Immature natural killer cell (primary cell): ENCODE data around the gene RAPGEF5. TPM values are rescaled to one million over a fixed set of nuclear protein-coding genes. Genes with fewer than 3 reads are reported as not detected.

Experiments used
- DNase-seq, 3 donors: peaks; one replicate each; pipeline ENCODE4 v3.0.0; 2022; ENCODE audit warnings: mixed read lengths in 1 of 3
- H3K27ac Mint-ChIP-seq, 6 donors: one replicate each; pipeline ENCODE4 v1.8.0; 2020; ENCODE audit warnings: mixed read lengths in 6 of 6, mild to moderate bottlenecking in 5 of 6, inconsistent platforms in 4 of 6, moderate library complexity in 3 of 6
- H3K27me3 Mint-ChIP-seq, 3 donors: one replicate each; pipeline ENCODE4 v1.8.0; 2020 to 2021; ENCODE audit warnings: low read depth in 3 of 3, mild to moderate bottlenecking in 3 of 3, mixed read lengths in 3 of 3, moderate library complexity in 3 of 3, inconsistent platforms in 1 of 3
- H3K36me3 Mint-ChIP-seq, 3 donors: one replicate each; pipeline ENCODE4 v1.8.0; 2020; ENCODE audit warnings: mixed read lengths in 3 of 3, inconsistent platforms in 2 of 3, mild to moderate bottlenecking in 2 of 3
- H3K4me1 Mint-ChIP-seq, 2 donors: one replicate each; pipeline ENCODE4 v1.8.0; 2020; ENCODE audit warnings: inconsistent platforms in 2 of 2, mild to moderate bottlenecking in 2 of 2, mixed read lengths in 2 of 2, moderate library complexity in 1 of 2
- H3K4me3 Mint-ChIP-seq, 5 donors: one replicate each; pipeline ENCODE4 v1.8.0; 2020; ENCODE audit warnings: mild to moderate bottlenecking in 5 of 5, mixed read lengths in 5 of 5, inconsistent platforms in 3 of 5, moderate library complexity in 3 of 5
- H3K9me3 Mint-ChIP-seq, 6 donors: one replicate each; pipeline ENCODE4 v1.8.0; 2020; ENCODE audit warnings: mild to moderate bottlenecking in 6 of 6, mixed read lengths in 6 of 6, inconsistent platforms in 4 of 6, moderate library complexity in 3 of 6
- polyA plus RNA-seq, 3 donors: library from polyadenylated mRNA; unstranded; fragments of 300-500 nt; fragmentation: Illumina TruSeq; gene quantifications; one replicate each; pipeline ENCODE4 v1.2.3, GENCODE V29; 2021

RAPGEF5 gene
- polyA plus RNA-seq: under 1 TPM in 1 of 3 donors, not detected in 2; 0.11 TPM

GRCh38 chr7:22356701-22357310, at the start of gene RAPGEF5:
Gene RAPGEF5 (minus strand): TSS chr7:22357154. CDS start chr7:22357060, 94 bp downstream.
- no peak within 1 kb of the TSS for H3K27ac Mint-ChIP-seq
- H3K4me1 Mint-ChIP-seq: peaks cover 6 to 11% of the 10 kb centered on the region in 2 donors
- peaks cover 2 to 26% (median 4%) of the 10 kb centered on the region in 3 donors for H3K27me3 Mint-ChIP-seq
- DNase-seq: no peak
- H3K4me3 Mint-ChIP-seq: peak within 1 kb of the TSS; percentile 52 to 82 (median 65)
- peaks cover 4% of the 10 kb centered on the region in 3 donors for H3K36me3 Mint-ChIP-seq
- H3K9me3 Mint-ChIP-seq: peaks cover 0 to 7% (median 2%) of the 10 kb centered on the region in 6 donors

- H3K4me3 Mint-ChIP-seq: no peak overlapping the region
- peaks cover 25% of the 10 kb centered on the region in 2 donors for H3K4me1 Mint-ChIP-seq
- no peaks in the 10 kb centered on the region for H3K36me3 Mint-ChIP-seq
- no peak overlapping the region for H3K27ac Mint-ChIP-seq
- no peak for DNase-seq
- peaks cover 0 to 4% (median 1%) of the 10 kb centered on the region in 3 donors for H3K27me3 Mint-ChIP-seq
- H3K9me3 Mint-ChIP-seq: peaks cover 0 to 3% (median 0%) of the 10 kb centered on the region in 6 donors
These were observed 49.8 kb upstream of the RAPGEF5 start for GRCh38 chr7:22406715-22407114.

GRCh38 chr7:22404421-22405023, 47.6 kb upstream of the RAPGEF5 start:
- no peak overlapping the region for H3K27ac Mint-ChIP-seq
- H3K4me3 Mint-ChIP-seq: no peak overlapping the region
- peaks cover 0 to 4% (median 0%) of the 10 kb centered on the region in 3 donors for H3K27me3 Mint-ChIP-seq
- no peak for DNase-seq
- peaks cover 0 to 4% (median 0%) of the 10 kb centered on the region in 6 donors for H3K9me3 Mint-ChIP-seq
- peaks cover 0 to 4% (median 0%) of the 10 kb centered on the region in 3 donors for H3K36me3 Mint-ChIP-seq
- peaks cover 29 to 33% of the 10 kb centered on the region in 2 donors for H3K4me1 Mint-ChIP-seq

- no peak for DNase-seq
- Mint-ChIP-seq H3K4me1 (peaks cover 29 to 33% of the 10 kb centered on the region in 2 donors), H3K4me3 (peak overlapping the region; percentile 58 to 71 (median 63)), H3K9me3 (peaks cover 0 to 4% (median 0%) of the 10 kb centered on the region in 6 donors), H3K27me3 (peaks cover 0 to 4% (median 0%) of the 10 kb centered on the region in 3 donors), H3K36me3 (peaks cover 0 to 4% (median 0%) of the 10 kb centered on the region in 3 donors), H3K27ac (peak overlapping the region; percentile 6 to 82 (median 57))
These were observed 46.4 kb upstream of the RAPGEF5 start for GRCh38 chr7:22403344-22403743.

- Mint-ChIP-seq H3K4me1 (peaks cover 29 to 33% of the 10 kb centered on the region in 2 donors), H3K27me3 (peaks cover 0 to 3% (median 0%) of the 10 kb centered on the region in 3 donors), H3K36me3 (peaks cover 0 to 4% (median 0%) of the 10 kb centered on the region in 3 donors), H3K27ac (peak overlapping the region; percentile 65 to 90 (median 82)), H3K9me3 (peaks cover 0 to 3% (median 0%) of the 10 kb centered on the region in 6 donors), H3K4me3 (peak overlapping the region; percentile 45 to 68 (median 66))
- DNase-seq: peak; percentile 24 to 38 (median 38)
These were observed 45.3 kb upstream of the RAPGEF5 start for GRCh38 chr7:22402250-22402649.

GRCh38 chr7:22400936-22401553, 44.1 kb upstream of the RAPGEF5 start:
- Mint-ChIP-seq H3K9me3 (peaks cover 0 to 3% (median 0%) of the 10 kb centered on the region in 6 donors), H3K27ac (peak overlapping the region; percentile 65 to 90 (median 81)), H3K4me3 (no peak overlapping the region), H3K36me3 (peaks cover 0 to 4% (median 0%) of the 10 kb centered on the region in 3 donors), H3K27me3 (peaks cover 0 to 3% (median 0%) of the 10 kb centered on the region in 3 donors), H3K4me1 (peaks cover 29 to 33% of the 10 kb centered on the region in 2 donors)
- DNase-seq: no peak

GRCh38 chr7:22400150-22400814, 43.3 kb upstream of the RAPGEF5 start:
- peak overlapping the region in 2 of 6 donors; percentile 3 to 58 for H3K27ac Mint-ChIP-seq
- no peak for DNase-seq
- peaks cover 0 to 3% (median 0%) of the 10 kb centered on the region in 3 donors for H3K27me3 Mint-ChIP-seq
- peaks cover 29 to 33% of the 10 kb centered on the region in 2 donors for H3K4me1 Mint-ChIP-seq
- peaks cover 0 to 4% (median 0%) of the 10 kb centered on the region in 3 donors for H3K36me3 Mint-ChIP-seq
- H3K9me3 Mint-ChIP-seq: peaks cover 0 to 3% (median 0%) of the 10 kb centered on the region in 6 donors
- H3K4me3 Mint-ChIP-seq: no peak overlapping the region

GRCh38 chr7:22399546-22399945, 42.6 kb upstream of the RAPGEF5 start:
- H3K4me3 Mint-ChIP-seq: no peak overlapping the region
- H3K9me3 Mint-ChIP-seq: peaks cover 0 to 3% (median 0%) of the 10 kb centered on the region in 6 donors
- DNase-seq: no peak
- H3K4me1 Mint-ChIP-seq: peaks cover 29 to 33% of the 10 kb centered on the region in 2 donors
- peak overlapping the region in 1 of 6 donors; percentile 3 for H3K27ac Mint-ChIP-seq
- H3K27me3 Mint-ChIP-seq: peaks cover 0 to 3% (median 0%) of the 10 kb centered on the region in 3 donors
- H3K36me3 Mint-ChIP-seq: peaks cover 0 to 4% (median 0%) of the 10 kb centered on the region in 3 donors

- H3K36me3 Mint-ChIP-seq: peaks cover 0 to 4% (median 0%) of the 10 kb centered on the region in 3 donors
- H3K27me3 Mint-ChIP-seq: peaks cover 0 to 3% (median 0%) of the 10 kb centered on the region in 3 donors
- no peak overlapping the region for H3K4me3 Mint-ChIP-seq
- peaks cover 28 to 31% of the 10 kb centered on the region in 2 donors for H3K4me1 Mint-ChIP-seq
- DNase-seq: no peak
- peaks cover 0 to 3% (median 0%) of the 10 kb centered on the region in 6 donors for H3K9me3 Mint-ChIP-seq
- peak overlapping the region in 2 of 6 donors; percentile 0 to 78 for H3K27ac Mint-ChIP-seq
These were observed 42.1 kb upstream of the RAPGEF5 start for GRCh38 chr7:22399091-22399490.

- Mint-ChIP-seq H3K4me3 (no peak overlapping the region), H3K4me1 (peaks cover 17 to 20% of the 10 kb centered on the region in 2 donors), H3K27ac (peak overlapping the region in 1 of 6 donors; percentile 36), H3K27me3 (peaks cover 0 to 3% (median 0%) of the 10 kb centered on the region in 3 donors), H3K36me3 (peaks cover 0 to 4% (median 0%) of the 10 kb centered on the region in 3 donors), H3K9me3 (peaks cover 0 to 3% (median 0%) of the 10 kb centered on the region in 6 donors)
- no peak for DNase-seq
These were observed 41.0 kb upstream of the RAPGEF5 start for GRCh38 chr7:22397981-22398380.

- DNase-seq: no peak
- no peaks in the 10 kb centered on the region for H3K9me3 Mint-ChIP-seq
- no peak overlapping the region for H3K27ac Mint-ChIP-seq
- H3K27me3 Mint-ChIP-seq: no peaks in the 10 kb centered on the region
- no peak overlapping the region for H3K4me3 Mint-ChIP-seq
- peaks cover 11 to 12% of the 10 kb centered on the region in 2 donors for H3K4me1 Mint-ChIP-seq
- no peaks in the 10 kb centered on the region for H3K36me3 Mint-ChIP-seq
These were observed 38.3 kb upstream of the RAPGEF5 start for GRCh38 chr7:22395222-22395621.

GRCh38 chr7:22394739-22395138, 37.8 kb upstream of the RAPGEF5 start:
- H3K27ac Mint-ChIP-seq: no peak overlapping the region

More at GRCh38 chr7:22394739-22395138, 37.8 kb upstream of the RAPGEF5 start:
- Mint-ChIP-seq H3K4me3 (no peak overlapping the region), H3K9me3 (no peaks in the 10 kb centered on the region), H3K27me3 (no peaks in the 10 kb centered on the region), H3K4me1 (peaks cover 14 to 16% of the 10 kb centered on the region in 2 donors), H3K36me3 (no peaks in the 10 kb centered on the region)
- no peak for DNase-seq
